HEK293 (cell line): Measurements from ENCODE around the gene SH3BP5L.

Experiments used
- CTCF ChIA-PET: fragments of 350-600 bp; formaldehyde crosslinking; extraction: SDS; loops from one replicate; lab custom pipeline; 2021; ENCODE audit warnings: antibody characterized with exemption; lab: Yijun Ruan, JAX
- POLR2A ChIA-PET: fragments of 300-600 bp; formaldehyde crosslinking; extraction: SDS; loops from one replicate; lab custom pipeline; 2020; ENCODE audit warnings: antibody characterized with exemption, inconsistent platforms; lab: Yijun Ruan, JAX
- H3K27ac ChIP-seq: fragments of 200-500 bp; sonication (Bioruptor generic); 2 replicates; pipeline ENCODE4 v1.5.1; 2014; ENCODE audit warnings: low read depth, low read length, control low read depth, inconsistent platforms; ENCODE audit errors: extremely low read depth
- H3K36me3 ChIP-seq, 2 experiments: fragments of 200-500 bp in 1 of 2; sonication (Bioruptor generic) in 1 of 2; 1 replicate in 1 of 2; 2 replicates in 1 of 2; pipeline ENCODE4 v1.5.1; 2014 to 2017; ENCODE audit warnings: inconsistent platforms in 2 of 2, low read length in 2 of 2; ENCODE audit not compliant: control insufficient read depth in 2 of 2, insufficient read depth in 1 of 2
- H3K4me1 ChIP-seq: fragments of 200-500 bp; sonication (Bioruptor generic); 2 replicates; pipeline ENCODE4 v1.5.1; 2014; ENCODE audit warnings: mild to moderate bottlenecking, low read length, inconsistent platforms; ENCODE audit not compliant: control insufficient read depth, insufficient read depth
- H3K4me3 ChIP-seq: 2 replicates; pipeline ENCODE4 v1.5.1; 2011; ENCODE audit warnings: low read depth, mild to moderate bottlenecking, control low read depth, low read length, moderate library complexity
- H3K9me3 ChIP-seq: fragments of 200-500 bp; sonication (Bioruptor generic); 2 replicates; pipeline ENCODE4 v1.5.1; 2014; ENCODE audit warnings: low read depth, low read length, inconsistent platforms; ENCODE audit not compliant: control insufficient read depth, insufficient read depth
- BCL11A ChIP-seq: fragments of 450-650 bp; formaldehyde crosslinking; IDR thresholded peaks from 2 replicates; pipeline ENCODE4 v1.5.1; 2016; ENCODE audit warnings: low read depth, missing biosample characterization, missing genetic modification characterization
- PRDM1 ChIP-seq: fragments of 450-650 bp; formaldehyde crosslinking; IDR thresholded peaks from 2 replicates; pipeline ENCODE4; 2016; ENCODE audit warnings: missing biosample characterization, missing genetic modification characterization
- REST ChIP-seq: fragments of 450-650 bp; formaldehyde crosslinking; IDR thresholded peaks from 2 replicates; pipeline ENCODE4 v1.5.1; 2016; ENCODE audit warnings: missing biosample characterization, missing genetic modification characterization
- SP3 ChIP-seq: fragments of 450-650 bp; formaldehyde crosslinking; IDR thresholded peaks from 2 replicates; pipeline ENCODE4 v1.5.1; 2016; ENCODE audit warnings: missing biosample characterization, missing genetic modification characterization
- ZBTB20 ChIP-seq: fragments of 450-650 bp; formaldehyde crosslinking; IDR thresholded peaks from 2 replicates; pipeline ENCODE4 v1.5.1; 2016; ENCODE audit warnings: missing biosample characterization, missing genetic modification characterization
- ZEB2 ChIP-seq: fragments of 450-650 bp; formaldehyde crosslinking; IDR thresholded peaks from 2 replicates; pipeline ENCODE4 v1.5.1; 2016; ENCODE audit warnings: missing biosample characterization, missing genetic modification characterization
- ZNF114 ChIP-seq: fragments of 450-650 bp; formaldehyde crosslinking; IDR thresholded peaks from 2 replicates; pipeline ENCODE4 v1.5.0; 2017; ENCODE audit warnings: missing biosample characterization, missing genetic modification characterization
- ZNF146 ChIP-seq: fragments of 450-650 bp; formaldehyde crosslinking; IDR thresholded peaks from 2 replicates; pipeline ENCODE4 v1.5.1; 2016; ENCODE audit warnings: missing biosample characterization, missing genetic modification characterization
- ZNF211 ChIP-seq: fragments of 450-650 bp; formaldehyde crosslinking; IDR thresholded peaks from 2 replicates; pipeline ENCODE4 v1.5.1; 2016; ENCODE audit warnings: low read depth, missing biosample characterization, missing genetic modification characterization
- ZNF354C ChIP-seq: fragments of 450-650 bp; formaldehyde crosslinking; IDR thresholded peaks from 2 replicates; pipeline ENCODE4 v1.5.1; 2016; ENCODE audit warnings: missing biosample characterization, missing genetic modification characterization, low read depth, borderline replicate concordance
- ZNF473 ChIP-seq: fragments of 450-650 bp; formaldehyde crosslinking; IDR thresholded peaks from 2 replicates; pipeline ENCODE4 v1.5.1; 2017; ENCODE audit warnings: missing biosample characterization, missing genetic modification characterization
- ZNF514 ChIP-seq: fragments of 450-650 bp; formaldehyde crosslinking; IDR thresholded peaks from 2 replicates; pipeline ENCODE4 v1.5.1; 2016; ENCODE audit warnings: missing biosample characterization, missing genetic modification characterization
- ZNF549 ChIP-seq: fragments of 450-650 bp; IDR thresholded peaks from 2 replicates; pipeline ENCODE4 v1.5.1; 2018; ENCODE audit warnings: missing biosample characterization, missing genetic modification characterization, mild to moderate bottlenecking, inconsistent platforms, moderate library complexity
- ZNF621 ChIP-seq: fragments of 450-650 bp; formaldehyde crosslinking; IDR thresholded peaks from 2 replicates; pipeline ENCODE4 v1.5.1; 2017; ENCODE audit warnings: missing biosample characterization, missing genetic modification characterization
- ZNF660 ChIP-seq: fragments of 450-650 bp; IDR thresholded peaks from 2 replicates; pipeline ENCODE4 v1.5.1; 2018; ENCODE audit warnings: missing biosample characterization, mild to moderate bottlenecking, missing genetic modification characterization
- ZNF677 ChIP-seq: fragments of 450-650 bp; IDR thresholded peaks from 2 replicates; pipeline ENCODE4 v1.5.0; 2018; ENCODE audit warnings: missing biosample characterization, mild to moderate bottlenecking, missing genetic modification characterization, moderate library complexity
- ZNF76 ChIP-seq: fragments of 450-650 bp; formaldehyde crosslinking; IDR thresholded peaks from 2 replicates; pipeline ENCODE4; 2016; ENCODE audit warnings: low read depth, missing biosample characterization, missing genetic modification characterization, borderline replicate concordance
- ZNF768 ChIP-seq: fragments of 450-650 bp; formaldehyde crosslinking; IDR thresholded peaks from 2 replicates; pipeline ENCODE4 v1.5.1; 2018; ENCODE audit warnings: missing biosample characterization, mild to moderate bottlenecking, missing genetic modification characterization
- TF ChIP-seq, protein P1 (sequence below): fragments of 450-650 bp; formaldehyde crosslinking; IDR thresholded peaks from 2 replicates; pipeline ENCODE4 v1.5.1; 2016; ENCODE audit warnings: missing biosample characterization, missing genetic modification characterization, low read depth
- TF ChIP-seq, protein P2 (sequence below): fragments of 450-650 bp; formaldehyde crosslinking; IDR thresholded peaks from 2 replicates; pipeline ENCODE4 v1.5.1; 2016; ENCODE audit warnings: missing biosample characterization, missing genetic modification characterization

SH3BP5L gene

GRCh38 chr1:248849637-248850036 lies 23.9 kb upstream of the SH3BP5L start:
- TF ChIP-seq ZNF514 (tag by site-specific recombination) (no peak), REST (tag by site-specific recombination) (no peak), ZNF146 (tag by site-specific recombination) (no peak), PRDM1 (tag by site-specific recombination) (no peak), ZNF768 (tag by site-specific recombination) (no peak), ZNF114 (tag by site-specific recombination) (no peak), ZNF549 (no peak), ZNF76 (tag by site-specific recombination) (no peak)
- ChIA-PET POLR2A (no interaction called here), CTCF (interaction anchor here (1.0 to 1.1 kb wide), 2 partner anchors 8 to 57 kb away, joined by 3 read pairs; no protein-coding TSS in a partner anchor)
- Histone ChIP-seq H3K4me3 (no peak overlapping the region), H3K36me3 (peaks cover 0 to 96% of the 10 kb centered on the region in 2 experiments; a peak in 1 of 3 replicates), H3K27ac (no peak overlapping the region), H3K4me1 (no peaks in the 10 kb centered on the region), H3K9me3 (no peaks in the 10 kb centered on the region)

DNA sequence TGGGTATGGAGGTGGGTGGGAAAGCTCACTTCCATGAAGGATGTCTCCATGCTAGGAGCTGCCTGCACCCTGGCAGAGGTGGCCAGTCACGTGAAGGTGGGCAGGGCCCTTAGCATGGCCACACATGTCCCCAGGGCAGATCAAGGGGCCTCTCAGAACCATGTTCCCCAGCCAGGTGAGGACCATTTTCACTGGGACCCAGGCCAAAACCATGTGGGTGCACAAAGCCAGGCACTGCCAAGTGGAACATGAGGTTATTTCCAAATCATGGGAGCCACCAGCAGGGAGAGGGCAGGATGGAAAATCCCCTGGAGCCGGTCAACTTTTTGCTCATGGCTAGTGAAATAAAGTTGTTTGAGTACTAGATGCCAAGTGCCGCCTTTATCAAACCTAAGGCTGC lies 23.4 kb upstream of the SH3BP5L start:
- CTCF ChIA-PET: interaction anchor here (1.0 to 1.1 kb wide), 2 partner anchors 9 to 57 kb away, joined by 3 read pairs; no protein-coding TSS in a partner anchor
- H3K36me3 ChIP-seq: peaks cover 0 to 96% of the 10 kb centered on the region in 2 experiments; a peak in 1 of 3 replicates
- TF ChIP-seq ZNF211 (tag by site-specific recombination): no peak
- TF ChIP-seq ZEB2 (tag by site-specific recombination): no peak
- TF ChIP-seq ZNF354C (tag by site-specific recombination): no peak
- TF ChIP-seq ZBTB20 (tag by site-specific recombination): no peak
- TF ChIP-seq SP3: no peak
- TF ChIP-seq, protein P1, sequence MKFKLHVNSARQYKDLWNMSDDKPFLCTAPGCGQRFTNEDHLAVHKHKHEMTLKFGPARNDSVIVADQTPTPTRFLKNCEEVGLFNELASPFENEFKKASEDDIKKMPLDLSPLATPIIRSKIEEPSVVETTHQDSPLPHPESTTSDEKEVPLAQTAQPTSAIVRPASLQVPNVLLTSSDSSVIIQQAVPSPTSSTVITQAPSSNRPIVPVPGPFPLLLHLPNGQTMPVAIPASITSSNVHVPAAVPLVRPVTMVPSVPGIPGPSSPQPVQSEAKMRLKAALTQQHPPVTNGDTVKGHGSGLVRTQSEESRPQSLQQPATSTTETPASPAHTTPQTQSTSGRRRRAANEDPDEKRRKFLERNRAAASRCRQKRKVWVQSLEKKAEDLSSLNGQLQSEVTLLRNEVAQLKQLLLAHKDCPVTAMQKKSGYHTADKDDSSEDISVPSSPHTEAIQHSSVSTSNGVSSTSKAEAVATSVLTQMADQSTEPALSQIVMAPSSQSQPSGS (tag by site-specific recombination): no peak
- TF ChIP-seq ZNF621 (tag by site-specific recombination): no peak
- no peak for TF ChIP-seq ZNF473 (tag by site-specific recombination)
- TF ChIP-seq ZNF677 (tag by site-specific recombination): no peak
- no peak for TF ChIP-seq ZNF660 (tag by site-specific recombination)
- TF ChIP-seq BCL11A (tag by site-specific recombination): no peak
- TF ChIP-seq, protein P2, sequence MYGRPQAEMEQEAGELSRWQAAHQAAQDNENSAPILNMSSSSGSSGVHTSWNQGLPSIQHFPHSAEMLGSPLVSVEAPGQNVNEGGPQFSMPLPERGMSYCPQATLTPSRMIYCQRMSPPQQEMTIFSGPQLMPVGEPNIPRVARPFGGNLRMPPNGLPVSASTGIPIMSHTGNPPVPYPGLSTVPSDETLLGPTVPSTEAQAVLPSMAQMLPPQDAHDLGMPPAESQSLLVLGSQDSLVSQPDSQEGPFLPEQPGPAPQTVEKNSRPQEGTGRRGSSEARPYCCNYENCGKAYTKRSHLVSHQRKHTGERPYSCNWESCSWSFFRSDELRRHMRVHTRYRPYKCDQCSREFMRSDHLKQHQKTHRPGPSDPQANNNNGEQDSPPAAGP (tag by site-specific recombination): no peak
- TF ChIP-seq, all 188 proteins: peak for 0
- POLR2A ChIA-PET: no interaction called here
- no peaks in the 10 kb centered on the region for H3K9me3 ChIP-seq
- no peaks in the 10 kb centered on the region for H3K4me1 ChIP-seq
- no peak overlapping the region for H3K4me3 ChIP-seq
- no peak overlapping the region for H3K27ac ChIP-seq
